GM21515 (cell line): ENCODE measurements around the gene VSIG2.

Experiments used
- ATAC-seq: cut with Tn5 transposase; IDR thresholded peaks from one replicate; pipeline ENCODE4 v1.9.1; 2021; ENCODE audit not compliant: unreplicated experiment

Gene VSIG2

GRCh38 chr11:124763156-124763947 is 11.3 kb upstream of the VSIG2 start:
- peak; percentile 28 for ATAC-seq

DNA sequence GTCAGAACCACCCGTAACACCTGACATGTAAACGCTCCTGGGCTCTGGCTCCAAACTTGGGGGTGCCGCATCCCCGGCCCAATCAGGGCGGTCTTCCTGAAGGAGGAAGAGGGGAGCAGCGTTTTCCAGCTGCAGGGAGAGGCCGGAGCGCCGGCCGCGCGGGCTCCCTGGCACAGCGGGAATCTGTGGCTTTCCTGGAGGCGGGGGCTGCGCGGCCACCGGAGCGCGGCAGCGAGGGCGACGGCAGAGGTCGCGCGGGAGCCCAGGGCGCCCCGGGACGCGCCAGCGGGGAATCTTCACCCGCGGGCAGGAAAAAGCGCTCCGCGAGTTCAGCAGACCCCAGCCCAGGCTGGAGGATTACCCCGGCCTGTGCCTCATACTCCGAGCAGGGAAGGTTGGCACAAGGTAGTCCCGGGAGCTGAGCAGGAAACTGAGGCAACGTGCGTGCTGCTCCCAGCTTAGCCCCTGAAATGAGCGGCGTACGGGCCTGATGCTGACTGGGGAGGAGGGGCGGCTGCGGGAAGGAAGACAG is 10.6 kb upstream of the VSIG2 start:
- peak; percentile 10 for ATAC-seq

- peak; percentile 66 for ATAC-seq
These were observed 10.1 kb upstream of the VSIG2 start, which contains the start of gene ESAM for GRCh38 chr11:124762105-124762623. Gene ESAM, minus strand, starts transcription at chr11:124762290. Its CDS starts 136 bp downstream, at chr11:124762154.

DNA sequence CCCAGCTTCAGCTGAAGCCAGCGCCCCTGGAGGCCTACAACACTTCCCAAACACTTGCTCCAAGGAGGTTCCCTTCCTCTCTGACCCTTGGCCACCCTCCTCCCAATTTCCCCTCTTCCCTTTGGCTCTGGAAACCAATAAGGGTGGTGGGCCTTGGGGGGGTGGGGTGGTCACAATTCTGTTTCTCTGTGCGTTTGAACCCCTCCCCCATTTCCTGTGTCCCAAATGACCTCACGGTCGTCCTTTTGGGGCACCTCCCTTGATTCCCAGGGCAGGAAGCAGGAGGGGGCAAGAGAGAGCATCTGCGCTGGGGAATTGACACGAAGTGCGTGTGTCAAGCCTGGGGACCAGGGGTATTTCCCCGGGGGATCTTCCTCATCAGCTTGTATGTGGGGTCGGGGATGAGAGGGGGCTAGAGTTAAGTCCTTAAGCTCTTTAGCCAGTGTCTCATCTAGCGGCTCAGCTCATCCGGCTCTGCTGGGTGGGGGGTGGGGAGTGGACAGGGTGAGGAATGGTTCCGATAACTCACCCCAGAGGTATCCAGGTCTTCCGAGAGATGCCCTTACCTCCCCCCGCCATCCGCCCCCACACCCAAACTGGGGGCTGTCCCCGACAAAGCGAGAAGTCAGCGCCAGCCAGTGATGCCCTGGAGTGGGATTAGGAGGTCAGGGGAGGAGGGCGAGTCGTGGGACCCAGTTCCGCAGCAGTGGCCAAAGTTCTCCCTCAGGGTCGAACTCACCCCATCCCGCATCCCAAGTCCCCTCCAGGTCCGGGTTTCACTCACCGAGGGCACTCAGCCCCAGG is 9.4 kb upstream of the VSIG2 start:
- ATAC-seq, result peak; percentile 5

GRCh38 chr11:124760806-124761205 is 8.8 kb upstream of the VSIG2 start:
- ATAC-seq, result no peak

GRCh38 chr11:124760205-124760652 is 8.2 kb upstream of the VSIG2 start:
- ATAC-seq, result no peak

GRCh38 chr11:124759266-124760204 is 7.5 kb upstream of the VSIG2 start:
- no peak for ATAC-seq

- peak; percentile 48 for ATAC-seq
These were observed 6.6 kb upstream of the VSIG2 start for GRCh38 chr11:124758355-124759265.

- ATAC-seq, result no peak
These were observed 5.3 kb upstream of the VSIG2 start for GRCh38 chr11:124757320-124757719.

DNA sequence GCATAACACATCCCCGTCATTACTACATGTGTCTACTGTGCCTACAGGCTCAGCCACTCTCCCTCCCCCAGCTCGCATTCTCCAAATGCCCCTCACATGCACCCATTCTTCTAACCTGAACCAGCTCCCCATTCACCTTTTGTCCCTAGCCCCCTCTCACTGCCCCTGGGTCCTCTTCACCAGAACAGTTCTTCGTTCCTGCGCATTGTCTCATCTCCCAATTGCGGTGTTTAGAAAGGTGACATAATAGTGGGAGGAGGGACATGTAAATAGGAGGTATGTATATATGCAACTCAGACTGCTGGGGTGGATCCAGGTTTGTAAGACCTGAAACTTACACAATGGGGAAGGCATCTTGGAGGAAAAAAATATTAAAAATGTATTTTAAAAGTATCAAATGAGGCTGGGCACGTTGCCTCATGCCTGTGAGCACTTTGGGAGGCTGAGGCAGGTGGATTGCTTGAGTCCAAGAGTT is 4.7 kb upstream of the VSIG2 start:
- ATAC-seq, result no peak

- ATAC-seq, result no peak
These were observed 4.1 kb upstream of the VSIG2 start for GRCh38 chr11:124756033-124756752.

DNA sequence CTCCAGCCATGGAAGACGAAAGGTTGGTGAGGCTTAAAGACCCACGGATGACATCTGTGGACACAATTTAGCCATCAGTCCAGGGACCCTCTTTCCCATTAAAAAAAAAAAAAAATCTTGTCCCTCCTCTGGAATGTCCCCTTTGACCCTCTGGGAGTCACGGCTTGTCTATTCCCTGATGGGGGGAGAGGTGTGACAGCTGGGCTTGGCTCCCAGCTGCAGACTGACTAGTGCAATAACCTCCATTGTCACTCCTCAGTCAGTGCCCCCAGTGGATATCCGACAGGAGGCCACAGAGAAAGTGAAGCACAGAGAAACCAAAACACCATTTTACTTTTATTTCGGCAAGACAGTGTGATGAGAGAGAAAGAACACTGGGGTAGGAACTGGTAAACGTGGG is 2.7 kb upstream of the VSIG2 start:
- no peak for ATAC-seq

DNA sequence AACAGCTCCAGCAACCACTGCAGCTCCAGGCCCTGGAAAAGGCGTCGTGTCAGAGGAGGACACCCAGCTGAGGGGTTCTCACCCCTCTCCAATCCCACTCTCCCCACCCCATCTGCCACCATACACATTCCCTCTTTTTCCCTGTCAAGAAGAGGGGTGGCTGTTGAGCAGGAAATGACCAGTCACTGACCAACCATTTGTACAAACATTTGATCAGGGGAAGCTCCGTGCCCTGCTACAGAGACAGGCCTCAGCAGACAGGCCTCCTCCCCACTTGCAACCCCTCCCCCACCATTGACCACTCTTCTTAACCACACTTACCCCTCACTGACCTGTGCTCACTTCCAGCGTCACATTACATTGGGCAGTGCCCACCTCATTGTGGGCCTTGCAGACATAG is 2.3 kb upstream of the VSIG2 start:
- ATAC-seq, result no peak

DNA sequence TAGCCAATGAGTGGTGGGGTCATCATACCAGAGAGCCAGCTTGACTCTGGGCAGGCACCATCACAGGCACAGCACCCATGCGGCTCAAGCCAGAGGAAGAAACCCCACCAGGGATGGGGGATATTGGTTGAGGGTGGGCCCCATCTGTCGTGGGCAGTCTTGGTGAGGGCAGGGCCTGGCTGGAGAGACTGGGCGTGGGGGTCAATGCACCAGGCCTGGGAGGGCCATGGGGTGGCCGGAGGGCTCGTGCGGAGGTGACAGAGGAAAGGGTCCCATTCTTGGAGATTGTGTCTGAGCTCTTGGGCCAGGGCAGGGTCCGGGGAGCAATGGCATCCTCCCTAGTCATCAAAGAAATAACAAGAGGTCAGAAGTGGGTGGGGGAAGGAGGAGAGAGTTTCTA is 1.6 kb upstream of the VSIG2 start:
- no peak for ATAC-seq

DNA sequence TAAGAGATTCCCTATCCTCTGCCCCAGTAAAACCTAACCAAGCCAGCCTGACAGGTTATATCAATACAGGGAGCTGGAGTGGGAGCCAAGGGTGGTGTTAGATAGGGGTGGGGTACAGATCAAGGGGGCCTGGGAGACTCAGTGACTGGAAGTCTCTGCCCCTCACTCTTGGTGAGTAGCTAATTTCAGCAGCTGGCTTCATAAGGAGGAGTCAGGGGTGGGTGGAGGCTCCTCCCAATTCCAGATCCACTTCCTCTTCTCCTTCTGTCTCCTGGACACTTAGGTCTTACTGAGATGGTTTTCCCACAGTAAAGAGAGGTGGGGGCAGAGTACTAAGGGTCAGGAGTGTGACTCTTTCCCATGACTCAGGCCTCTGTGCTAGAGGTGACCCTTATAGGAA is 1.1 kb upstream of the VSIG2 start:
- no peak for ATAC-seq

DNA sequence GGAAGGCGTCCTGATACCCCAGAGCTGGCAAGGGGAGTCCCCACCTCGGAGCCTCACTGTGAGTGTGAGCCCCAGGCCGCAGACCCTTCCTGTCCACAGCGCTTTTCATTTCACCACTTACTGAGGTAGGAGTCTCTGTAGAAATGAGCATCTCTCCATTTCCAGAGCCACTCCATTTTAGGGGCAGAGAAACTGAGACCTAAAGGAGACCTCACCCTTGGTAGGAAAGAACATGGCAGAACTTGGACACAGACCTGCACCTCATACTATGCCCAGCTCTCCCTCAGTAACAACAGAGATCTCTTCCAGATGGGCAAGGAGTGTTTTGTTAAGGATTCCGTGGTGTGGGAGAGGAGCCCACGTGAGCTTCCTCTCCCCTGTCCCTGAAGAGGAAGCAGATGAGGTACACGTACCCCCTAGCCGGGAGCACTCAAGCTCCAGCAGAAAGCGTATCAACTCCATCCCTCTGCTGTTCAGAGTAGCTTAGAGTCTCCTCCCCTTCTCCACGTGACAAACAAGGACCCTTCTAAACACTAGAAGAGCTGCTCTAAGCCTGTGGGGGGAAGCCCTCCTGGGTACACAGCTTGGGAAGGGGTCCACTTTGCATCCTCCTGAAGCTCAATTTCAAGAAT is 532 bp upstream of the VSIG2 start:
- no peak for ATAC-seq

- no peak for ATAC-seq
These were observed 689 bp downstream of the VSIG2 start for GRCh38 chr11:124751391-124751740.

DNA sequence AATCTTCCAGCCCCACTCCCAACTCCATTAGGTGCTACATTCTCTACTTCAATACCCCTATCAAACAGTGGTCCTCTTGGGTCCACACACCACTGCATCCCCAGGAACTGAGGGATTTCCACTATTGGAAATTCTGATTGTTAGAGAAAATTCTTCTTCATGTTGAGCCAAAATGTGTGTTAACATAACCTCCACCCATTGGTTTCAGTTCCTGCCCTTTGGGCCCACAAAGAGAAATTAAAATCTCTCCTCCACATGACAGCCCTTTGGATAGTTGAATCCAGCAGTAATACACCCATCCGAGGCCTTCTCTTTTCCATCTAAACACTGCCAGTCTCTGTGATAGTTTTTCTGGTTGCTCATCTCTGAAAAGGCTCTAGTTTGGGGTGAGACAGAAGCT is 2.1 kb downstream of the VSIG2 start:
- no peak for ATAC-seq
